Astrocyte (in vitro differentiated cells and primary cell): ENCODE measurements around the gene GABRB1. TPM values are rescaled to one million over a fixed set of nuclear protein-coding genes. Genes with fewer than 3 reads are reported as not detected.
A peak's percentile ranks its signal among the peaks of the same experiment; 100 is the strongest.

Source experiments
- DNase-seq: peaks from one replicate; pipeline ENCODE4 v3.0.0-alpha.2; 2010; ENCODE audit warnings: low read depth
- FAIRE-seq: peaks from 2 replicates; lab custom pipeline; 2011; peaks lifted over from hg19 to GRCh38; lab: Jason Lieb, UNC
- H2AFZ ChIP-seq: 2 replicates; pipeline ENCODE4 v1.6.0; 2012; ENCODE audit warnings: low read depth, low read length, inconsistent platforms
- H3K27ac ChIP-seq: 2 replicates; pipeline ENCODE4 v1.5.1; 2011; ENCODE audit warnings: low read depth, low read length, inconsistent platforms
- H3K27me3 ChIP-seq: 2 replicates; pipeline ENCODE4 v1.6.0; 2011; ENCODE audit warnings: low read length, inconsistent platforms; ENCODE audit not compliant: insufficient read depth
- H3K36me3 ChIP-seq: 2 replicates; pipeline ENCODE4 v1.5.1; 2011; ENCODE audit warnings: low read length, inconsistent platforms; ENCODE audit not compliant: insufficient read depth
- H3K4me1 ChIP-seq: 2 replicates; pipeline ENCODE4 v1.5.1; 2011; ENCODE audit warnings: low read length, inconsistent platforms; ENCODE audit not compliant: insufficient read depth
- H3K4me2 ChIP-seq: 2 replicates; pipeline ENCODE4 v1.6.0; 2012; ENCODE audit warnings: low read length, inconsistent platforms
- H3K4me3 ChIP-seq: 2 replicates; pipeline ENCODE4 v1.5.1; 2011; ENCODE audit warnings: low read depth, mild to moderate bottlenecking, low read length, inconsistent platforms; ENCODE audit not compliant: insufficient read depth
- H3K79me2 ChIP-seq: 2 replicates; pipeline ENCODE4 v1.6.0; 2012; ENCODE audit warnings: mild to moderate bottlenecking, low read length, inconsistent platforms; ENCODE audit not compliant: insufficient read depth
- H3K9ac ChIP-seq: 2 replicates; pipeline ENCODE4 v1.6.0; 2012; ENCODE audit warnings: mild to moderate bottlenecking, low read length, inconsistent platforms
- H3K9me3 ChIP-seq: 2 replicates; pipeline ENCODE4 v1.5.1; 2012; ENCODE audit warnings: low read depth, mild to moderate bottlenecking, low read length, inconsistent platforms; ENCODE audit not compliant: insufficient read depth
- H4K20me1 ChIP-seq: 2 replicates; pipeline ENCODE4 v1.6.0; 2012; ENCODE audit warnings: low read length, inconsistent platforms; ENCODE audit not compliant: insufficient read depth
- H3K27ac Mint-ChIP-seq: one replicate; pipeline ENCODE4 v1.8.0; 2021; ENCODE audit warnings: mild to moderate bottlenecking, mixed read lengths; ENCODE audit not compliant: unreplicated experiment
- H3K27me3 Mint-ChIP-seq: one replicate; pipeline ENCODE4 v1.8.0; 2021; ENCODE audit warnings: low read depth, mixed read lengths; ENCODE audit not compliant: unreplicated experiment
- H3K36me3 Mint-ChIP-seq: one replicate; pipeline ENCODE4 v1.8.0; 2021; ENCODE audit warnings: low read depth, mixed read lengths; ENCODE audit not compliant: unreplicated experiment
- H3K4me1 Mint-ChIP-seq: one replicate; pipeline ENCODE4 v1.8.0; 2021; ENCODE audit warnings: low read depth, mixed read lengths; ENCODE audit not compliant: unreplicated experiment
- H3K4me3 Mint-ChIP-seq: one replicate; pipeline ENCODE4 v1.8.0; 2021; ENCODE audit warnings: mild to moderate bottlenecking, moderate library complexity, mixed read lengths; ENCODE audit not compliant: unreplicated experiment
- H3K9me3 Mint-ChIP-seq: one replicate; pipeline ENCODE4 v1.8.0; 2021; ENCODE audit warnings: mild to moderate bottlenecking, mixed read lengths; ENCODE audit not compliant: unreplicated experiment
- CTCF ChIP-seq: IDR thresholded peaks from 2 replicates; pipeline ENCODE4 v1.5.1; 2011; ENCODE audit warnings: low read depth, mild to moderate bottlenecking, inconsistent platforms, low read length, moderate library complexity; ENCODE audit not compliant: insufficient read depth
- EZH2 ChIP-seq: IDR thresholded peaks from 2 replicates; pipeline ENCODE4 v1.6.1; 2012; ENCODE audit warnings: mild to moderate bottlenecking, low read length, inconsistent platforms; ENCODE audit not compliant: insufficient read depth
- total RNA-seq: library from RNA; stranded (reverse); gene quantifications from 2 replicates; pipeline ENCODE4 v1.2.1, GENCODE V29; 2021

Gene GABRB1
- total RNA-seq, 1 donor from 2014 or later = not detected

GRCh38 chr4:47031751-47032404 lies 511 bp downstream of the GABRB1 start:
- DNase-seq (no peak), FAIRE-seq (no peak)
- H3K9me3 ChIP-seq = no peaks in the 10 kb centered on the region
- no peak overlapping the region for H3K27ac ChIP-seq
- Mint-ChIP-seq H3K27me3 (peaks cover 9% of the 10 kb centered on the region), H3K4me1 (no peaks in the 10 kb centered on the region), H3K4me3 (peak overlapping the region; percentile 86), H3K36me3 (no peaks in the 10 kb centered on the region), H3K27ac (no peak overlapping the region), H3K9me3 (no peaks in the 10 kb centered on the region)
- H4K20me1 ChIP-seq = no peaks in the 10 kb centered on the region
- TF ChIP-seq CTCF (no peak), EZH2 (no peak)
- peak overlapping the region; percentile 77 for H3K4me3 ChIP-seq
- H3K36me3 ChIP-seq = no peaks in the 10 kb centered on the region
- H3K4me1 ChIP-seq = peaks cover 9% of the 10 kb centered on the region
- peak overlapping the region; percentile 75 for H3K9ac ChIP-seq
- H3K27me3 ChIP-seq = no peaks in the 10 kb centered on the region
- no peaks in the 10 kb centered on the region for H3K79me2 ChIP-seq
- peak overlapping the region; percentile 99 for H3K4me2 ChIP-seq
- peak overlapping the region; percentile 83 for H2AFZ ChIP-seq

DNA sequence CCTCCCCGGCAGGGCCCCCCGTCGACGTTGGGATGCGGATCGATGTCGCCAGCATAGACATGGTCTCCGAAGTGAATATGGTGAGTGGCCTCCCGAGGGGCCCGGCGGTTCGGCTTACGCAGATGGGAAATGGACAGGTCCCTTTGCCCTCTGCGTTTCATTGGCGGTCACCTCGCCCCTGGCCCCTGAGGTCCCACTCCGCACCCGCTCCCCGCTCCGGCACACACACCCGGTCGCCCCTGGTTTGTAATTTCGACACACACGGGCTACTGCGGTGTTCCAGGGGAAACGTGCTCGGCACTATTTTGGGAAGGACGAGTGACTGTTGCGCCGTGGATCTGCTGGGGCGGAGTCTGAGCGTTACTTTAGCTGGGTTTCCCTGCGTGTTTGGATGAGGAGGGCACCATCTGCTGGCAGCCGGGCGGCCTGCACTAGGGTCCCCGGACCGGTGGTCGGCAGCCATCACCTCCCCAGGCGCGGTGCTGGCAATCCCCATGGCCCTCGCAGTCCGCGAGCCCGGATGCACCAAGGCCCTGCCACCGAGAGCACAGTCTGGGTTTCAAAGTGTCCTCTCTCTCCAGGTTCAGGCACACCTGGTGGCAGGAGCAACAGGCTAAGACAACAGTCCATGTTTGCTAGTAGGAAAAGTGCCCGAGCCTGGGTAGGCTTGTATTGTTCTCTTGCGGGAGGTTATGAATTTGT lies 1.2 kb downstream of the GABRB1 start:
- H3K36me3 Mint-ChIP-seq = no peaks in the 10 kb centered on the region
- no peaks in the 10 kb centered on the region for H3K27me3 ChIP-seq
- H3K4me3 ChIP-seq = peak overlapping the region; percentile 77
- no peaks in the 10 kb centered on the region for H3K9me3 ChIP-seq
- DNase-seq (peak; percentile 45), FAIRE-seq (no peak)
- no peaks in the 10 kb centered on the region for H3K79me2 ChIP-seq
- TF ChIP-seq EZH2 (no peak), CTCF (peak; percentile 71)
- peaks cover 9% of the 10 kb centered on the region for H3K4me1 ChIP-seq
- peak overlapping the region; percentile 75 for H3K9ac ChIP-seq
- H3K4me1 Mint-ChIP-seq = no peaks in the 10 kb centered on the region
- peak overlapping the region; percentile 83 for H2AFZ ChIP-seq
- no peaks in the 10 kb centered on the region for H3K36me3 ChIP-seq
- H3K27me3 Mint-ChIP-seq = peaks cover 9% of the 10 kb centered on the region
- peak overlapping the region; percentile 86 for H3K4me3 Mint-ChIP-seq
- H3K9me3 Mint-ChIP-seq = no peaks in the 10 kb centered on the region
- no peak overlapping the region for H3K27ac ChIP-seq
- H3K4me2 ChIP-seq = peak overlapping the region; percentile 99
- H3K27ac Mint-ChIP-seq = no peak overlapping the region
- no peaks in the 10 kb centered on the region for H4K20me1 ChIP-seq

DNA sequence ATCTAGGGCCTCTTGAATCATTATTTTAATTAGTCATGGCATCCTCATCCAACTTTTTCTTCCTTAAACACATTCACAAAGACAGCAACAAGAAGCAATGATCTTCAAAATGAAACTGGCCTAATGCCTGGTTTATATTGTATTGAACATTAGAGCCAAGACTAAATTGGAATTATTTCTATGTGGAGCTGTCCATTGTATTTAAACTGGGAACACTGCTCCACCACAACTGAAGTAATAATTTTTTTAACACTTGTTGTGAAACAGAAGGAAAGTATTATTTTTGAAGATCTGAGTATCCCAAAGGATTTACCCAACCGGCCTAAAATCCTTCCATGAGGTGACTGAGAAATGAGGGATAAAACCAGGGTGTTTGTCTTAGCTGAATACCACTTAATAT lies 6.9 kb downstream of the GABRB1 start:
- Mint-ChIP-seq H3K27ac (no peak overlapping the region), H3K36me3 (no peaks in the 10 kb centered on the region), H3K27me3 (no peaks in the 10 kb centered on the region), H3K4me3 (no peak overlapping the region), H3K4me1 (no peaks in the 10 kb centered on the region), H3K9me3 (no peaks in the 10 kb centered on the region)
- TF ChIP-seq EZH2 = no peak
- no peak for TF ChIP-seq CTCF
- H3K27me3 ChIP-seq = no peaks in the 10 kb centered on the region
- H2AFZ ChIP-seq = no peak overlapping the region
- DNase-seq (no peak), FAIRE-seq (no peak)
- no peaks in the 10 kb centered on the region for H3K36me3 ChIP-seq
- no peaks in the 10 kb centered on the region for H3K4me1 ChIP-seq
- no peaks in the 10 kb centered on the region for H4K20me1 ChIP-seq
- no peak overlapping the region for H3K9ac ChIP-seq
- H3K79me2 ChIP-seq = no peaks in the 10 kb centered on the region
- H3K4me2 ChIP-seq = no peak overlapping the region
- no peak overlapping the region for H3K27ac ChIP-seq
- no peaks in the 10 kb centered on the region for H3K9me3 ChIP-seq
- H3K4me3 ChIP-seq = no peak overlapping the region
